BE2C (cell line): ENCODE data around the gene OR2B2.

Experiments used
- DNase-seq: peaks from one replicate; pipeline ENCODE4 v3.0.0-alpha.2; 2020
- H3K27me3 ChIP-seq: fragments of 250-450 bp; sonication (Bioruptor Pico); 2 replicates; pipeline ENCODE4 v1.5.1; 2020; ENCODE audit warnings: mild to moderate bottlenecking
- H3K36me3 ChIP-seq: fragments of 250-450 bp; sonication (Bioruptor Pico); 2 replicates; pipeline ENCODE4 v1.5.1; 2020; ENCODE audit warnings: mild to moderate bottlenecking
- H3K4me1 ChIP-seq: fragments of 250-450 bp; sonication (Bioruptor Pico); 2 replicates; pipeline ENCODE4 v1.5.1; 2020
- H3K4me3 ChIP-seq: 2 replicates; pipeline ENCODE4 v1.5.1; 2011; ENCODE audit warnings: low read depth, low read length
- H3K9me3 ChIP-seq: fragments of 250-450 bp; sonication (Bioruptor Pico); 2 replicates; pipeline ENCODE4 v1.5.1; 2020
- CTCF ChIP-seq: IDR thresholded peaks from 2 replicates; pipeline ENCODE4 v1.5.1; 2012; ENCODE audit warnings: mild to moderate bottlenecking, low read depth, low read length

The OR2B2 gene

GRCh38 chr6:27893836-27894807, 18.1 kb downstream of the OR2B2 start:
- no peaks in the 10 kb centered on the region; the same call in 1 of the 2 replicates for H3K4me1 ChIP-seq
- peak; percentile 93 for DNase-seq
- TF ChIP-seq CTCF: no peak
- no peaks in the 10 kb centered on the region for H3K9me3 ChIP-seq
- no peaks in the 10 kb centered on the region for H3K36me3 ChIP-seq
- H3K27me3 ChIP-seq: no peaks in the 10 kb centered on the region
- peak overlapping the region; percentile 90 for H3K4me3 ChIP-seq

- Histone ChIP-seq H3K4me3 (peak overlapping the region; percentile 90), H3K4me1 (no peaks in the 10 kb centered on the region; the same call in 1 of the 2 replicates)
These were observed 18.9 kb downstream of the OR2B2 start for GRCh38 chr6:27893059-27893835.

GRCh38 chr6:27892649-27893058, 19.5 kb downstream of the OR2B2 start:
- DNase-seq: no peak
- H3K4me1 ChIP-seq: no peaks in the 10 kb centered on the region; the same call in 1 of the 2 replicates
- no peaks in the 10 kb centered on the region for H3K27me3 ChIP-seq
- TF ChIP-seq CTCF: no peak
- no peaks in the 10 kb centered on the region for H3K9me3 ChIP-seq
- H3K36me3 ChIP-seq: no peaks in the 10 kb centered on the region
- H3K4me3 ChIP-seq: peak overlapping the region; percentile 90

More at GRCh38 chr6:27893059-27893835, 18.9 kb downstream of the OR2B2 start:
- Histone ChIP-seq H3K9me3 (no peaks in the 10 kb centered on the region), H3K27me3 (no peaks in the 10 kb centered on the region), H3K36me3 (no peaks in the 10 kb centered on the region)
- peak; percentile 93 for DNase-seq
- TF ChIP-seq CTCF: no peak

- H3K27me3 ChIP-seq: no peaks in the 10 kb centered on the region
- peak overlapping the region; percentile 90 for H3K4me3 ChIP-seq
- no peak for TF ChIP-seq CTCF
- no peaks in the 10 kb centered on the region for H3K9me3 ChIP-seq
- no peak for DNase-seq
- no peaks in the 10 kb centered on the region; the same call in 1 of the 2 replicates for H3K4me1 ChIP-seq
- no peaks in the 10 kb centered on the region for H3K36me3 ChIP-seq
These were observed 20.8 kb downstream of the OR2B2 start for GRCh38 chr6:27891320-27891875.

- H3K9me3 ChIP-seq: no peaks in the 10 kb centered on the region
- no peaks in the 10 kb centered on the region for H3K36me3 ChIP-seq
- H3K27me3 ChIP-seq: no peaks in the 10 kb centered on the region
- DNase-seq: peak; percentile 82
- H3K4me1 ChIP-seq: no peaks in the 10 kb centered on the region; the same call in 1 of the 2 replicates
- H3K4me3 ChIP-seq: peak overlapping the region; percentile 90
- TF ChIP-seq CTCF: no peak
These were observed 21.5 kb downstream of the OR2B2 start for GRCh38 chr6:27890445-27891319.
